ENCODE data around the gene BRD4.

The BRD4 gene

DNA sequence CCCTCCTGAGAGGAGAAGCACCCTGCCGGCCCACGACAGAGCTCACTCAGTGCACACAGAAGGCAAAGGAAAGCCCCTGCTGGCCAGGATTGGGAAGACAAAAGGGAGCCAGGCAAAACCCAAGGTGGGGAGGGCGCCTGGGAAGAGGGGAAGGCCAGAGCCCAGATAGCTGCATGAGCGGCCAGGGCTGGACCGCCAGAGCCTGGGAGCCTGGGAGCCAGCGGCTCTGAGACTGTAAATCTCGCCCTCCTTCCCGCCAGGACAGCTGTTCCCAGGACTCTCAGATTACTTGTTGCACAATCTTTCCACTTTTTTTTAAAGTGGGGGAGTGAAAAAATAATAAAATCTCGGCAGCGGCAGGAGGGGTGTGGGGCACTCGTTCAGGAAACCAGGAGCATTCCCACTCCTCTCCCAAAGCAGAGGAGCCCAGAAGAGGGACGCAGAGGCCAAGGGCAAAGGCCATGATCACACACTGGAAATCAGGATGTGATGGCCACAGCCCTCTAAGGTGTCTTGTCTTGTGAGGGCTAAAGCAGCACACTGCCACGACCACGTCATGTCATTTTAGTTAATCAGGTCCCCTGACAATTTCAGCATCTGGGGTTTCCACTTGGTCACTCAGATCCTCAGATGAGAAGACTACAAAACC, 80.5 kb downstream of the BRD4 start:
- TF ChIP-seq FOXP2 (optimal IDR thresholded peaks at IDR 0.05; ENCODE audit: borderline replicate concordance, extremely low read depth, extremely low read length, insufficient read depth) = peak; percentile 48
- no peak for TF ChIP-seq TAF1 (IDR thresholded peaks at IDR 0.05; ENCODE audit: borderline replicate concordance, insufficient read depth, low read length)
- TF ChIP-seq SIN3A (IDR thresholded peaks at IDR 0.05; ENCODE audit: borderline replicate concordance, insufficient read depth, low read length) = no peak
- TF ChIP-seq, protein P1, sequence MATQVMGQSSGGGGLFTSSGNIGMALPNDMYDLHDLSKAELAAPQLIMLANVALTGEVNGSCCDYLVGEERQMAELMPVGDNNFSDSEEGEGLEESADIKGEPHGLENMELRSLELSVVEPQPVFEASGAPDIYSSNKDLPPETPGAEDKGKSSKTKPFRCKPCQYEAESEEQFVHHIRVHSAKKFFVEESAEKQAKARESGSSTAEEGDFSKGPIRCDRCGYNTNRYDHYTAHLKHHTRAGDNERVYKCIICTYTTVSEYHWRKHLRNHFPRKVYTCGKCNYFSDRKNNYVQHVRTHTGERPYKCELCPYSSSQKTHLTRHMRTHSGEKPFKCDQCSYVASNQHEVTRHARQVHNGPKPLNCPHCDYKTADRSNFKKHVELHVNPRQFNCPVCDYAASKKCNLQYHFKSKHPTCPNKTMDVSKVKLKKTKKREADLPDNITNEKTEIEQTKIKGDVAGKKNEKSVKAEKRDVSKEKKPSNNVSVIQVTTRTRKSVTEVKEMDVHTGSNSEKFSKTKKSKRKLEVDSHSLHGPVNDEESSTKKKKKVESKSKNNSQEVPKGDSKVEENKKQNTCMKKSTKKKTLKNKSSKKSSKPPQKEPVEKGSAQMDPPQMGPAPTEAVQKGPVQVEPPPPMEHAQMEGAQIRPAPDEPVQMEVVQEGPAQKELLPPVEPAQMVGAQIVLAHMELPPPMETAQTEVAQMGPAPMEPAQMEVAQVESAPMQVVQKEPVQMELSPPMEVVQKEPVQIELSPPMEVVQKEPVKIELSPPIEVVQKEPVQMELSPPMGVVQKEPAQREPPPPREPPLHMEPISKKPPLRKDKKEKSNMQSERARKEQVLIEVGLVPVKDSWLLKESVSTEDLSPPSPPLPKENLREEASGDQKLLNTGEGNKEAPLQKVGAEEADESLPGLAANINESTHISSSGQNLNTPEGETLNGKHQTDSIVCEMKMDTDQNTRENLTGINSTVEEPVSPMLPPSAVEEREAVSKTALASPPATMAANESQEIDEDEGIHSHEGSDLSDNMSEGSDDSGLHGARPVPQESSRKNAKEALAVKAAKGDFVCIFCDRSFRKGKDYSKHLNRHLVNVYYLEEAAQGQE (IDR thresholded peaks at IDR 0.05; ENCODE audit: insufficient read depth in 1 of 2, low read depth in 2 of 2, low read length in 2 of 2) = no peak
- no peak for TF ChIP-seq POLR2AphosphoS5 (IDR thresholded peaks at IDR 0.05; ENCODE audit: low read depth, low read length)

DNA sequence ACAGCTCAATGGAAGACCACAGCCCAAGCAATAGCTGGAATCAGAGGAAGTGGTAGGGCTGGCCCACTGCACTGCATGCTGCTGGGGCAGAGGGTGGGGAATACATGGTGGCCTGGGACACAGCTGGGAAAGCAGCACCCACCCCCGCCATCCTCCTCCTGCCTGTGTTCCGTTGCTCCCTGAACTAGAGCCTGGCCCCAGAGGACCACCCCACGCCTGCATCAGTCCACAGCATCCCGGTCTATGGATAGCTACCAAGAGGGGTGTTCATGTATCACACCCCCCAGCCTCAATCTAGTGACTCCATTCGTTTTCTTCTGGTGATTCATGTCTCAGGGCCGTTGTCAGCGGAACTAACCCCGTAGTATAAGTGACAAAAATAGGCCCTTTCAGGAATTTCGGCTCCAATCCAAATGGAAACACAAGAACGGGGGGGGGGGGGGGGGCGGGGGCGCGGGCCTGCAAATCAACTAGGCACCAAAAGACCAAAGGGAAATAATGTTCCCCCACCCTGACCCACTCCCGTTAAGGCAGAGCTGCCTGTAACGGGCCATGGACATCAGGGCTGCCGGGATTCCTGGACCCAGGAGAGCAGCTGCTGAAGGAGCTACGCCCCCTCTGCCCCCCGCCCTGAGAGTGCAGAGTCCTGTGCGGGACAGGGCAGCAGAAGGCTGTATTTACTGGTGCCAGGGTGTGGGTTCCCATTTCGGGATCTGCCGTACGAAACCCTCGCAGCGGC, 81.2 kb downstream of the BRD4 start:
- no peak for TF ChIP-seq FOXP2 (optimal IDR thresholded peaks at IDR 0.05; ENCODE audit: borderline replicate concordance, extremely low read depth, extremely low read length, insufficient read depth)
- no peak for TF ChIP-seq TAF1 (IDR thresholded peaks at IDR 0.05; ENCODE audit: borderline replicate concordance, insufficient read depth, low read length)
- no peak for TF ChIP-seq SIN3A (IDR thresholded peaks at IDR 0.05; ENCODE audit: borderline replicate concordance, insufficient read depth, low read length)
- TF ChIP-seq, protein P1 (IDR thresholded peaks at IDR 0.05; ENCODE audit: insufficient read depth in 1 of 2, low read depth in 2 of 2, low read length in 2 of 2) = no peak
- no peak for TF ChIP-seq POLR2AphosphoS5 (IDR thresholded peaks at IDR 0.05; ENCODE audit: low read depth, low read length)

DNA sequence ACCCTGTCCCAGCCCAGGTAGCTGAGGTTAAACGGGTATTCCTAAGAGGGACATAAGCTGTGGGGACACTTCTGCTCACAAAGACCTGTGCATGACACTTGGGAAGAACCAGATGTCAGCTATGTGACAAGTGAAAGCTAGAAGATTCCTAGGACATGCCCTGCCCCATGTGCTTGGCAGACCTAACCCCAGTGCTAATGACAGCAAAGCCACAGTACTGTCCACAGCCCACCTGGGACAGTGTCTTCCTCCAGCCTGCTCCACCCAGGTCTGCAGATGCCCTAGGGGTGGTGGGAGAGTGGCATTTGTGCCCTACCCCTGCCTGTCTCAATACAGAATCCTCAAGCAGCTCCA, 81.7 kb downstream of the BRD4 start:
- no peak for TF ChIP-seq POLR2AphosphoS5 (IDR thresholded peaks at IDR 0.05; ENCODE audit: low read depth, low read length)
- TF ChIP-seq, protein P1 (IDR thresholded peaks at IDR 0.05; ENCODE audit: insufficient read depth in 1 of 2, low read depth in 2 of 2, low read length in 2 of 2) = no peak
- TF ChIP-seq FOXP2 (optimal IDR thresholded peaks at IDR 0.05; ENCODE audit: borderline replicate concordance, extremely low read depth, extremely low read length, insufficient read depth) = no peak

DNA sequence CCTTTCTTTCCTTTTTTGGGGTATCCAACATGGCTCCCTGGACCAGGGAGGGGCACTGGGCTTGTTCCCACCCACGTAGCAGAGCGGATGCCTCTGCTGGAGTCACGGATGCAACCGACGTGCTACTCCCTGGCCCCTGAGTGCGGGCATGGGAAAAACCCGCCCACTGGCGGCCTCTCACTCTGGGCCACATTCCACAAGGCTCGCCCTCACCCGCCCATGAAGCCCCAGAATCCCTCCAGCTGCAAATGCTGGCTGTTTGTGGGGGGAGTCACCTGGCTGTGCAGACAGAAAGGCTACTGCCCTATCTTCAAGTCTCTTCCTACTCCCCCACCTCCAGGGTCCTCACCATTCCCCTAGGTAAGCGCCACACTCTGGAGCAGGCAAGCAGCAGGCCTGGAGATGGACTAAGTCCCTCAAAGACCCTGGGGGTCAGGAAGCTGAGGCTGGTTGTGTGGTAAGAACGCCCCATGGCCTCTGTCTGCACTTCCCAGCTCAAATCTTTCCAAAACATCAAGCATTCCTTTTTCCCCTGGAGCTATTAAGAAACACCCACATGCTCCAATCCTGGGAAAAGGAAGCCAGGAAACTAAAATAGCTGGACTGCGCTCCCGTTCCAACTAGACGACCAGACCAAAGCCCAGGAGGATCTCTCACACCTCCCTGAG, 82.2 kb downstream of the BRD4 start:
- TF ChIP-seq TAF1 (IDR thresholded peaks at IDR 0.05; ENCODE audit: borderline replicate concordance, insufficient read depth, low read length) (no peak), SIN3A (IDR thresholded peaks at IDR 0.05; ENCODE audit: borderline replicate concordance, insufficient read depth, low read length) (no peak), FOXP2 (optimal IDR thresholded peaks at IDR 0.05; ENCODE audit: borderline replicate concordance, extremely low read depth, extremely low read length, insufficient read depth) (no peak), POLR2AphosphoS5 (IDR thresholded peaks at IDR 0.05; ENCODE audit: low read depth, low read length) (no peak)
- TF ChIP-seq, protein P1 (IDR thresholded peaks at IDR 0.05; ENCODE audit: insufficient read depth in 1 of 2, low read depth in 2 of 2, low read length in 2 of 2) = no peak
